C4-2B (cell line): ENCODE data around the gene NCOA1.
"Not testable (repeated sequence)": the region's sequence is repeated elsewhere in the genome, so short reads cannot be mapped to it uniquely, and the experiment has no call there.

Experiments used
- H3K27ac ChIP-seq: fragments of 450-650 bp; 2 replicates; pipeline ENCODE4 v1.5.1; 2017
- ZFX ChIP-seq: fragments of 450-650 bp; IDR thresholded peaks from 2 replicates; pipeline ENCODE4 v1.6.1; 2017
- TF ChIP-seq, protein P1 (sequence below): fragments of 450-650 bp; conservative IDR thresholded peaks from 2 replicates; pipeline ENCODE4 v1.5.1; 2017; ENCODE audit warnings: mild to moderate bottlenecking

The NCOA1 gene

DNA sequence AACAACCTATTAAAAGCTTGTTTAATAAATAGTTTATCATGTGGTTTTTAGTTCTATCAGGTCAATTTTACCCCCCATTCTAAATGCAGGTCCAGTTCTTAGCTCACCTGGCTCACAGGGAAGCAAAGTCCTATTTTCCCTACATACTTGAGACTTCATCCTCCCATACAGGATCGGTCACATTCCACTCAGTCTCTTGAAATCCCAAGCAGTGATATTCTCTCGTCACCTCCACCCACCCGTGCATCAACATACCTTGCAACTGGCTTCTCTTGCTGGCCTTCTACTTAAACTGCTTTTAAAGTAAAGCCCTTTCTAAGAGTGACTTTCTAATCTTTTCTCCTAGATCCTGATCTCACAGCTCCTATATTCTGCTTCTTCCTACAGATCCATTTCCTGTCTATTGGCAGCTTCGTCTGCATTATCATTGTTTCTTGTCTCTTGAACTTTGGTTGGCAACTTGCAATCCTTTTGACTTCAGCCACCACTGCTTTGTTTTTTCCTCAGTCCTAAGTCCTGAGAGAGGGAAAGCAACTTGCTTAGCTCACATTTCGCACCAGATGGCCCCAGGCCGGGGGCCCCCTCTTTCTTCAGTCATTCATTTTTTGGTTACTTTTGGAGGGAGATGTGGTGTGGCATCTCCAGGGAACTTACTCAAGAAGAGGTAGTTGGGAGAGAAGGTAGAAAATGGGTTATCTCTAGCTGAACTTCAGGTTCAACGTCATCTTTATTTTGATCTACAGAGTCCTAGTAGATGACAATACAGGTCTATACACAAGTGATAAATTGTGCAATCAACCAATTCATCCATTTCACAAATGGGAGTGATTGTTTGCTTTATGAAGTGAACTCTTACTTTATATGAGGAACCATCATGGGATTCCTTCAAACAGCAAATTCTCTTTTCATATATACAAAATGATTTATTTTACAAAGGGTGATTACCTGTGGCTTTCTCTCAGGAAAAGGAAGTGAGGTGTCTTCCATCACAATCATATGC, 23.9 kb upstream of the NCOA1 start:
- no peak for TF ChIP-seq ZFX
- TF ChIP-seq, protein P1, sequence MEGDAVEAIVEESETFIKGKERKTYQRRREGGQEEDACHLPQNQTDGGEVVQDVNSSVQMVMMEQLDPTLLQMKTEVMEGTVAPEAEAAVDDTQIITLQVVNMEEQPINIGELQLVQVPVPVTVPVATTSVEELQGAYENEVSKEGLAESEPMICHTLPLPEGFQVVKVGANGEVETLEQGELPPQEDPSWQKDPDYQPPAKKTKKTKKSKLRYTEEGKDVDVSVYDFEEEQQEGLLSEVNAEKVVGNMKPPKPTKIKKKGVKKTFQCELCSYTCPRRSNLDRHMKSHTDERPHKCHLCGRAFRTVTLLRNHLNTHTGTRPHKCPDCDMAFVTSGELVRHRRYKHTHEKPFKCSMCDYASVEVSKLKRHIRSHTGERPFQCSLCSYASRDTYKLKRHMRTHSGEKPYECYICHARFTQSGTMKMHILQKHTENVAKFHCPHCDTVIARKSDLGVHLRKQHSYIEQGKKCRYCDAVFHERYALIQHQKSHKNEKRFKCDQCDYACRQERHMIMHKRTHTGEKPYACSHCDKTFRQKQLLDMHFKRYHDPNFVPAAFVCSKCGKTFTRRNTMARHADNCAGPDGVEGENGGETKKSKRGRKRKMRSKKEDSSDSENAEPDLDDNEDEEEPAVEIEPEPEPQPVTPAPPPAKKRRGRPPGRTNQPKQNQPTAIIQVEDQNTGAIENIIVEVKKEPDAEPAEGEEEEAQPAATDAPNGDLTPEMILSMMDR = no peak
- H3K27ac ChIP-seq = no peak overlapping the region

DNA sequence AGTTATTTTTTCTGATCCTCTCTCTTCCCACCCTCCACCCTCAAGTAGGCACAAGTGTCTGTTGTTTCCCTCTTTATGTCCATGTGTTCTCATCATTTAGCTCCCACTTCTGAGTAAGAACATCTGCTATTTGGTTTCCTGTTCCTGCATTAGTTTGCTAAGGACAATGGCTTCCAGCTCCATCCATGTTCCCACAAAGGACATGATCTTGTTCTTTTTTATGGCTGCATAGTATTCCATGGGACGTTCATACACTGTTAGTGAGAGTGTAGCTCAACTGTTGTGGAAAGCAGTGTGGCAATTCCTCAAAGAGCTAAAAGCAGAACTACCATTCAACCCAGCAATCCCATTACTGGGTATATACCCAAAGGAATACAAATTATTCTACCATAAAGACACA, 22.6 kb upstream of the NCOA1 start:
- H3K27ac ChIP-seq = not testable (repeated sequence)

DNA sequence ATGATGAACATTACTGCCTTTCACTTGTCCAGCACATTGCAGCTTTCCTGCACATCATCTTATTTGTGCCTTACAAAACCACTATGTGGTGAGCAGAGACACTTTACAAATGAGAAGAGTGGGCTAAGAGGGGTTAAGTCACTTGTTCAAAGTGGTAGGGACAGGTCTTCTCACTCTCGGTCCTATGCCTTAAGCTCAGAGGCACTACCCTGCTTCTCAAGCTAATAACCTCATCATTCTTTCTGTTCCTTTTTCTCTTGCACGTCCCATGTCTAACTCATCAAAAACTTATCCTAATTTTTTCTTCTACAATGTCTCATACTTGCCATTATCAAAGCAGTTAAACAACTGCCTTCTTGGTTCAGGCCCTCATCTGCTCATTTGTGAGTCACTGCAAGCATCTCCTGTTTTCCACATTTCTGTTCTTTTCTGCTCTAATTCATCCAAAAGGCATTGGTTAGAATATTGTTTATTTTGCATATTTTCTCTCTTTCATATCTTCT, 21.9 kb upstream of the NCOA1 start:
- TF ChIP-seq, protein P1 = no peak
- TF ChIP-seq ZFX = no peak
- H3K27ac ChIP-seq = no peak overlapping the region

DNA sequence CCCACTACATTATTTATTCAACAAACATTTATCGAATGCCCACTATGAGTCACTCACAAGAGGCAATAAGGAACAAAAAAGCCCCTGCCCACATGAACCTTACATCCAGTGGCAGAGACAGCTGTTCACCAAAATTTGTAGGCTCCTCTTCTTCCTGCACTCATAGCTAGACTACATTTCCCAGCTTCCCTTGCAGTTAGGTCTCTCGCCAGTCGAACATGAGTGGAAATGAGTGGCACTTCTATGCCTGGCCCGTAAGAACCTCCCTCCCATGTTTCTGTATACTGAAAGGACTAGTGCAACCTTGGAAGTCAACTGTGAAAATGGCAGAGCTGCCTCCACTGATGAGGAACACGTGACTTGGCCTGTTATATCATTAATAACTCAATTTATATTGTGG, 19.4 kb upstream of the NCOA1 start:
- H3K27ac ChIP-seq = no peak overlapping the region
- no peak for TF ChIP-seq ZFX
- TF ChIP-seq, protein P1 = no peak

DNA sequence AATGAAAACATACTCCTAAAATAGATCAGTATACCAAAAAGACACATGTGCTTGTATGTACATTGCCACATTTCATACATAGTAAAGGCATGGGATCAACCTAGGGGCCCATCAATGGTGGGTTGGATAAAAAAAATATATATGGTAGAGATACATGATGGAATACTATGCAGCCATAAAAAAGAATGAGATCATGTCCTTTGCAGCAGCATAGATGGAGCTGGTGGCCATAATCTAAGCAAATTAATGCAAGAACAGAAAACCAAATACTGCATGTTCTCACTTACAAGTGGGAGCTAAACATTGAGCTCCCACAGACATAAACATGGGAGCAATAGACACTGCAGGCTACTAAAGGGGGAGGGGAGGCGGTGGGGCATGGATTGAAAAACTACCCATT, 18.6 kb upstream of the NCOA1 start:
- no peak for TF ChIP-seq ZFX
- TF ChIP-seq, protein P1 = no peak
- no peak overlapping the region for H3K27ac ChIP-seq

DNA sequence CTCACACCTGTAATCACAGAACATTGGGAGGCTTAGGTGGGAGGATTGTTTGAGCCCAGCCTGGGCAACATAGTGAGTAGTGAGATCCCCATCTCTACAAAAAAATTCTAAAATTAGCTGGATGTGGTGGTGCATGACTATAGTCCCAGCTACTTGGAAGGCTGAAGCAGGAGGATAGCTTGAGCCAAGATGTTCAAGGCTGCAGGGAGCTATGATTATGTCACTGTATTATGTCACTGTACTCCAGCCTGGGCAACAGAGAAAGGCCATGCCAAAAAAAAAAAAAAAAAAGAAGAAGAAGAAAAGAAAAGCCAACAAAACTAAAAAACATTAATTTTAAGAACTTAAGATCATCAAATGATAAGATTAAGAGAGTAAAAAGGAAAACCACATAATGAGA, 17.4 kb upstream of the NCOA1 start:
- H3K27ac ChIP-seq = no peak overlapping the region
- TF ChIP-seq ZFX = no peak
- TF ChIP-seq, protein P1 = no peak

DNA sequence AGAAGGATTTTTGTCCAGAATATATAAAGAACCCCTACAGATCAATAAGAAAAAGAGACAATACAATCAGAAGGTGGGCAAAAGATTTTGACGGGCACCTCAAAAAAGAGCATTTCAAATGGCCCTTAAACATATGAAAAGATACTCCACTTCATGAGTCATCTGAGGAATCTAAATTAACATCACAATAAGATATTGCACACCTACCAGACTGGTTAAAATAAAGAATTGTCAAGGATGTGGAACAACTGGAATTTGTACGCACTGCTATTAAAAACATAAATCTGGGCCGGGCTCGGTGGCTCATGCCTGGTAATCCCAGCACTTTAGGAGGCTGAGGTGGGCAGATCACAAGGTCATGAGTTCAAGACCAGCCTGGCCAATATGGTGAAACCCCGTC, 17.0 kb upstream of the NCOA1 start:
- no peak overlapping the region for H3K27ac ChIP-seq
- no peak for TF ChIP-seq ZFX
- TF ChIP-seq, protein P1 = no peak
